Ovary (tissue), 9 donors: ENCODE results near the gene COL25A1. TPM values are rescaled to one million over a fixed set of nuclear protein-coding genes. Genes with fewer than 3 reads are reported as not detected.

Source experiments
- DNase-seq, 5 donors: peaks; one replicate each; pipeline ENCODE4 v3.0.0-alpha.2; 2019 to 2020
- H3K27ac ChIP-seq, 2 donors: fragments of 200-600 bp; one replicate each; pipeline versions ENCODE4 v1.5.1 to v1.8.0; 2019 to 2022
- H3K27me3 ChIP-seq: fragments of 200-600 bp; one replicate; pipeline ENCODE4 v1.8.0; 2022
- H3K36me3 ChIP-seq: fragments of 200-600 bp; sonication (generic); one replicate; pipeline ENCODE4 v1.5.1; 2019
- H3K4me1 ChIP-seq: one replicate; pipeline ENCODE4 v1.8.1; 2013; ENCODE audit warnings: mild to moderate bottlenecking, moderate library complexity; ENCODE audit not compliant: insufficient read depth
- H3K4me3 ChIP-seq: fragments of 200-600 bp; sonication (generic); one replicate; pipeline ENCODE4 v1.5.1; 2017
- H3K9me3 ChIP-seq, 2 donors: fragments of 200-600 bp in 1 of 2; sonication (generic) in 1 of 2; one replicate each; pipeline versions ENCODE4 v1.5.1 to v1.8.1; 2013 to 2019; ENCODE audit warnings: mild to moderate bottlenecking in 1 of 2, moderate library complexity in 1 of 2
- EP300 ChIP-seq: sonication (generic); formaldehyde crosslinking; IDR thresholded peaks from one replicate; pipeline ENCODE4 v1.6.1; 2017; ENCODE audit warnings: antibody characterized with exemption
- POLR2A ChIP-seq: fragments of 450-650 bp; IDR thresholded peaks from one replicate; pipeline ENCODE4 v1.6.1; 2017; ENCODE audit warnings: antibody characterized with exemption, mild to moderate bottlenecking, moderate library complexity
- WGBS, 3 donors: extraction: QIAGEN DNeasy Blood & Tissue Kit in 1 of 3; methylation state at CpG; one replicate each; pipeline versions ENCODE4 v1.1.5 to v1.1.7; 2013 to 2017; 5-methylcytosine and 5-hydroxymethylcytosine counted together
- intact Hi-C, 4 donors: fragments of 100-400 bp; cut with DNase I; formaldehyde crosslinking; loops; one replicate each; pipeline versions ENCODE4 v1.11.0 to v1.15.1; 2022 to 2023
- polyA plus RNA-seq, 2 donors: library from polyadenylated mRNA; stranded (reverse); fragments of 200-250 nt in 1 of 2; fragments of 350-450 nt in 1 of 2; fragmentation: Illumina TruSeq in 1 of 2; extraction: RNeasy Lipid Tissue Mini Kit (QIAGEN cat#74804) in 1 of 2; gene quantifications; one replicate each; pipeline ENCODE4 v1.2.3, GENCODE V29; 2013 to 2014
- total RNA-seq, 7 donors: library from RNA; depleted of rRNA in 2 of 7; stranded (reverse); fragments of >200 nt in 2 of 7; fragmentation: NEBNext Ultra II Directional in 3 of 7; extraction: Animal tissue kit (Norgen Biotek cat#: 25700) in 3 of 7; gene quantifications; one replicate each; pipeline versions ENCODE4 v1.1.0 to v1.2.4, GENCODE V29; 2016 to 2023
- TF ChIP-seq, protein P1 (sequence below), 3 donors: fragments of 450-650 bp in 2 of 3; fragments of 200-600 bp in 1 of 3; IDR thresholded peaks; one replicate each; pipeline versions ENCODE4 v1.5.1 to v1.8.0; 2016 to 2022; ENCODE audit warnings: antibody characterized with exemption in 3 of 3, mild to moderate bottlenecking in 1 of 3
- donor health status: DM: no; HTN: no; CAD: no; lungs with moderate emphysema.
- donor health status: DM: no; HTN: no; CAD: no.
- donor health status: Bipolar disorder and iron deficiency.
- donor health status: DM: yes; HTN: yes; CAD: no.
- donor health status: DM: no; HTN: no; CAD: no.
- donor health status: DM: yes; HTN: yes; CAD: no.

The COL25A1 gene
- total and polyA plus RNA-seq, 9 donors, result 0.25 to 3.2 (median 0.77) TPM

DNA sequence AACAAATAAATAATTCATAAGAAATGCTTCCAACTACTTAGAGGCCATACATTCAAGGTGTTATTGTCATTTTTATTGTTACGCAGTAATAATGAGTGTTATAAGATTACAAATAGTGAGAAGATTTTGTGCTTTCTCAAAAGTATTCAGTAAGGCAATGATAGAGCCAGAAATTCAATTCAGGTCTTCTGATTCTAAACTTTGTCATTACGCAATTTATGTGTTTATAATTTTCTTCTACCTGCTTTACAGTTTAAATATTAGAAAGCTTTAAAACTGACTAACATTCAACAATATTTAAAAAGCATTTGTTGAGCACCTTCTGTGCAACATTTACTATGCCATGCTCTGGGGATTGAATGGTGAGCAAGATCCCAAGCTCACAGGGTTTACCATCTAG, 356.2 kb downstream of the COL25A1 start:
- TF ChIP-seq POLR2A (no peak), EP300 (no peak)
- TF ChIP-seq, protein P1, sequence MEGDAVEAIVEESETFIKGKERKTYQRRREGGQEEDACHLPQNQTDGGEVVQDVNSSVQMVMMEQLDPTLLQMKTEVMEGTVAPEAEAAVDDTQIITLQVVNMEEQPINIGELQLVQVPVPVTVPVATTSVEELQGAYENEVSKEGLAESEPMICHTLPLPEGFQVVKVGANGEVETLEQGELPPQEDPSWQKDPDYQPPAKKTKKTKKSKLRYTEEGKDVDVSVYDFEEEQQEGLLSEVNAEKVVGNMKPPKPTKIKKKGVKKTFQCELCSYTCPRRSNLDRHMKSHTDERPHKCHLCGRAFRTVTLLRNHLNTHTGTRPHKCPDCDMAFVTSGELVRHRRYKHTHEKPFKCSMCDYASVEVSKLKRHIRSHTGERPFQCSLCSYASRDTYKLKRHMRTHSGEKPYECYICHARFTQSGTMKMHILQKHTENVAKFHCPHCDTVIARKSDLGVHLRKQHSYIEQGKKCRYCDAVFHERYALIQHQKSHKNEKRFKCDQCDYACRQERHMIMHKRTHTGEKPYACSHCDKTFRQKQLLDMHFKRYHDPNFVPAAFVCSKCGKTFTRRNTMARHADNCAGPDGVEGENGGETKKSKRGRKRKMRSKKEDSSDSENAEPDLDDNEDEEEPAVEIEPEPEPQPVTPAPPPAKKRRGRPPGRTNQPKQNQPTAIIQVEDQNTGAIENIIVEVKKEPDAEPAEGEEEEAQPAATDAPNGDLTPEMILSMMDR (IDR thresholded peaks at IDR 0.05), result no peak
- Histone ChIP-seq H3K36me3 (no peaks in the 10 kb centered on the region), H3K9me3 (no peaks in the 10 kb centered on the region), H3K4me3 (no peak overlapping the region), H3K27ac (no peak overlapping the region), H3K27me3 (no peaks in the 10 kb centered on the region), H3K4me1 (no peaks in the 10 kb centered on the region)
- intact Hi-C loops, result no loop called here
- WGBS, 3 donors, result 94 to 98% (median 97%) methylated on average over 2 of the region's 2 CpGs
- DNase-seq, result no peak

DNA sequence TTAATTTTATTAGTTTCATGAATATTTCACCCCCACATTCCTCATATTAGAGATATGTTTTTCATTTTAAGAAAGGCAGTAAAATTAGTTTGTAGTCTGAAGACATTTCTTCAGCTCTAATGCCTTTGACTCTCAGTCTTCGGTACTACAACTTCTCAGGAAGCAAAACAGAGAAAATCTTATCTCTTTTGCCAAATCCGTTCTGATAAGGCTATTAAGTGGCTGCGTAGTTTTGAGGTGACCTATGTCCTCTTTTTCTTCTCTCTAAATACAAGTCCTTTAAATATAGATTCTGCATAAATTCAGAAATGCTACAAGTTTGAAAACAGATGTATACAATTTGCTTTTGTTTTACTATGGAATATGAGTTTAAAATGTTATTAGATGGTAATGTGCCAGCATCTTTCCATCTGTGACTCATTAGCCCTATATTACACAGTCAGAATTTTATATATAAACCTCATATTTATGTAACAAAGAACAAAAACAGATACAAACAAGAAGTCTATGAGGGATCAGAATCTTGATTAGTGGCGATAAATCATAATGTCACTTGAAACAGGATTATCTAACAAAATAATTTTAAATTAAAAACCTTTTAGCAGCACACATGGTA, 358.4 kb downstream of the COL25A1 start:
- 25 to 36% (median 31%) methylated on average over 4 of the region's 4 CpGs for WGBS, 3 donors
- H3K4me3 ChIP-seq, result no peak overlapping the region
- intact Hi-C loops, result no loop called here
- no peak for DNase-seq
- TF ChIP-seq POLR2A (no peak), EP300 (no peak)
- TF ChIP-seq, protein P1 (IDR thresholded peaks at IDR 0.05), result no peak
- no peaks in the 10 kb centered on the region for H3K36me3 ChIP-seq
- H3K9me3 ChIP-seq, result no peaks in the 10 kb centered on the region
- H3K4me1 ChIP-seq, result no peaks in the 10 kb centered on the region
- H3K27me3 ChIP-seq, result no peaks in the 10 kb centered on the region
- no peak overlapping the region for H3K27ac ChIP-seq

DNA sequence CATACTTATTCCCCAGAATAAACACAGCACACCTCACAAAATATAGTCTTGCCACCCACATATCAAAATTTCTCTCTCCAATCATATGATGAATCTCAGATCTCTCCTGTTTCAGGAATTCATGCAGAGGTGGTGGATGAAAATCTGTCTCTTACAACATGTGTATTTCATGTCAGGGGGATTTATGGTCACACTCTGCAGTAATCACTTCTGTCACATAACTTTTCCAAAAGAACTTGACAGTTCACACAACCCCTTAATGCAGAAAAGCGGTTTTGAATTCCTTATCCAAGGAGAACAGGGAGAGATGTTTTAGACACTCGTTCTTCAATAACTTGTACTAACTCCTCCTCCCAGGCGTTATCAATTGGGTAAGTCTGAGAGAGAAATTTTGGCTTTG, 359.1 kb downstream of the COL25A1 start:
- no peaks in the 10 kb centered on the region for H3K36me3 ChIP-seq
- no peak overlapping the region for H3K4me3 ChIP-seq
- intact Hi-C loops, result no loop called here
- H3K9me3 ChIP-seq, result no peaks in the 10 kb centered on the region
- WGBS, 3 donors, result 30 to 40% (median 33%) methylated on average over 3 of the region's 3 CpGs
- no peak overlapping the region for H3K27ac ChIP-seq
- TF ChIP-seq POLR2A, result no peak
- TF ChIP-seq EP300, result no peak
- TF ChIP-seq, protein P1 (IDR thresholded peaks at IDR 0.05), result no peak
- H3K27me3 ChIP-seq, result no peaks in the 10 kb centered on the region
- H3K4me1 ChIP-seq, result no peaks in the 10 kb centered on the region
- DNase-seq, result no peak

DNA sequence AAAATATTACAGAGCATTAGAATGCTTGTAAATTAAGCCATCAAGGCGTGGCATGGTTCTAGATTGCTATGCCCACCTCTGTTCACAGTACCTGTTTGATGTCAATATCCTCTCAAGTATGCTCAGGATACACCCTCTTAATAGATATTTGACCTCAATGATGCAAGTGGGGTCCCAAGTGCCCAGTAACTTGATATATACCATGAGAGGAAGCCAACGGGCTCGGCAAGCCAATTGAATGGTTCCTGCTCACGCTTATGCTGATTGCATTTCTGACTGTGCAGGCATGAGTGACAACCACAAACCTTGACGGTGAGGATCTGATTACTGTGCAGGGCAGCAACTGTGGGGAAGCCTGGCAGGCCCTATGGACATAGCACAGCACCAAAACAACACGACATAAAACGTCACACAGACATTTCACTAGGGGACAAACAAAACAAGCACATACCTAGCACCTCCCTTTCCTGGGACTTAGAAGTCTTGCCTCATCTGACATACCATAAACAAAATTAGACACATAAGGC, 360.5 kb downstream of the COL25A1 start:
- Histone ChIP-seq H3K9me3 (no peaks in the 10 kb centered on the region), H3K27me3 (no peaks in the 10 kb centered on the region), H3K36me3 (no peaks in the 10 kb centered on the region), H3K4me1 (no peaks in the 10 kb centered on the region), H3K4me3 (no peak overlapping the region), H3K27ac (no peak overlapping the region)
- 96 to 97% (median 96%) methylated on average over 7 of the region's 7 CpGs for WGBS, 3 donors
- TF ChIP-seq, protein P1 (IDR thresholded peaks at IDR 0.05), result no peak
- TF ChIP-seq EP300, result no peak
- TF ChIP-seq POLR2A, result no peak
- no peak for DNase-seq
- intact Hi-C loops, result no loop called here
